Measurements from ENCODE around the gene AFMID. TPM values are rescaled to one million over a fixed set of nuclear protein-coding genes. Genes with fewer than 3 reads are reported as not detected.

Gene AFMID
- total and polyA plus RNA-seq, 8 donors: 30.7 to 53.7 (median 34.0) TPM

GRCh38 chr17:78144147-78144719 lies 42.9 kb upstream of the AFMID start:
- Histone ChIP-seq H3K9me3 (no peaks in the 10 kb centered on the region), H3K36me3 (no peaks in the 10 kb centered on the region), H3K27ac (peak overlapping the region; percentile 56 to 83 (median 82)), H3K27me3 (no peaks in the 10 kb centered on the region), H3K4me1 (peaks cover 24 to 57% (median 39%) of the 10 kb centered on the region in 3 donors), H3K4me3 (no peak overlapping the region)
- 28 to 30% methylated on average over 9 to 11 of the region's 11 CpGs for WGBS, 2 donors
- intact Hi-C loops (cut with DNase I): no loop called here
- FAIRE-seq: no peak
- TF ChIP-seq CTCF (IDR thresholded peaks at IDR 0.05): no peak
- peak; percentile 84 to 91 (median 88) for DNase-seq
- peak; percentile 62 to 68 (median 66) for ATAC-seq

GRCh38 chr17:78144736-78145641 lies 42.2 kb upstream of the AFMID start:
- no peaks in the 10 kb centered on the region for H3K27me3 ChIP-seq
- FAIRE-seq (no peak), ATAC-seq (peak; percentile 80 to 86 (median 84)), DNase-seq (peak; percentile 85 to 98 (median 96))
- no peak for TF ChIP-seq CTCF (IDR thresholded peaks at IDR 0.05)
- H3K4me1 ChIP-seq: peaks cover 24 to 57% (median 39%) of the 10 kb centered on the region in 3 donors
- no peaks in the 10 kb centered on the region for H3K36me3 ChIP-seq
- intact Hi-C loops (cut with DNase I): no loop called here
- no peaks in the 10 kb centered on the region for H3K9me3 ChIP-seq
- 21 to 25% methylated on average over 17 to 18 of the region's 18 CpGs for WGBS, 2 donors
- H3K4me3 ChIP-seq: no peak overlapping the region
- H3K27ac ChIP-seq: peak overlapping the region; percentile 56 to 83 (median 82)

- no peak for ATAC-seq
- no peaks in the 10 kb centered on the region for H3K9me3 ChIP-seq
- DNase-seq: peak in 3 of 6 donors; percentile 9 to 32 (median 23)
- no peak for FAIRE-seq
- 89 to 97% methylated on average over 7 of the region's 7 CpGs for WGBS, 2 donors
- H3K27ac ChIP-seq: peak overlapping the region; percentile 56 to 83 (median 82)
- no peaks in the 10 kb centered on the region for H3K36me3 ChIP-seq
- TF ChIP-seq CTCF (IDR thresholded peaks at IDR 0.05): no peak
- H3K4me1 ChIP-seq: peaks cover 24 to 54% (median 43%) of the 10 kb centered on the region in 3 donors
- intact Hi-C loops (cut with DNase I): no loop called here
- H3K4me3 ChIP-seq: no peak overlapping the region
- no peaks in the 10 kb centered on the region for H3K27me3 ChIP-seq
Observed at GRCh38 chr17:78146471-78146869, 40.7 kb upstream of the AFMID start.

GRCh38 chr17:78146881-78147280 lies 40.3 kb upstream of the AFMID start:
- ATAC-seq (no peak), DNase-seq (peak in 2 of 6 donors; percentile 10 to 62), FAIRE-seq (no peak)
- WGBS, 2 donors: 87 to 90% methylated on average over 6 of the region's 6 CpGs
- intact Hi-C loops (cut with DNase I): no loop called here
- Histone ChIP-seq H3K9me3 (no peaks in the 10 kb centered on the region), H3K4me3 (no peak overlapping the region), H3K27me3 (no peaks in the 10 kb centered on the region), H3K4me1 (peaks cover 24 to 54% (median 47%) of the 10 kb centered on the region in 3 donors), H3K27ac (peak overlapping the region in 3 of 4 donors; percentile 2 to 81 (median 16)), H3K36me3 (no peaks in the 10 kb centered on the region)
- TF ChIP-seq CTCF (IDR thresholded peaks at IDR 0.05): no peak
